ENCODE measurements around the gene BCAS1.

DNA sequence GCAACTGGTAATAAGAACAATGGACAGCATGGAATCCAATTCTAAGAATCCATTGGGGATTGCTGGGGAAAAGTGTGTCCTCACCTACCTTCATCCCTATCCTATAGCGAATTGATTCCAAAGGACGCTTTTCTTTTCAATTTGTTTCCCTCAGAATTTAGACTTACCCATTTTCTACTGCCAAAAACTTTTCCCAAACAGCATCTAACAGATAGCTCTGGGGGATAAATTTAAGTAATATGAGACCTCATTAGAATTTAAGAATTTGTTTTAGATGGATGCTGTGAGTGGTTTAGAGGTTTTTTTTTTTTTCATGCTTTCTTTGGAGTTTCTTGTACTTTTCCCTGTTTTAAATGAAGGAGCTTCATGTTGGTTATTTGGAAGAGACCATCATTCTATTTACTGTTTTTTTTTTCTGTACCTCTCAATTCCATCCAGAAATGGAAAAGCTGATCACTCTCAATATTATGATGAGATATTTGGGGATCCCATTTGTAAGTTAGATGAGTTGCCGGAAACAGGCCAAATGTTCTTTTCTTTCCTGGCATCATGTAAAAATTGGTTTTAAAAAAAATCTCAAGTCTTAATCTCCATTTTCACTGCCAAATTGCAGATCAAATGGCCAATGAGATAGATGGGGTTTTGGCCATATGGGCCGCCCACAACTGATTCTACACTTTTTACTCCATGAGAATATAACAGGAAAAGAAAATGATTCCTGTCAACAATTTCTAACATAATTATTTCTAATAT lies 105.7 kb downstream of the BCAS1 start:
- TF ChIP-seq, protein P1, sequence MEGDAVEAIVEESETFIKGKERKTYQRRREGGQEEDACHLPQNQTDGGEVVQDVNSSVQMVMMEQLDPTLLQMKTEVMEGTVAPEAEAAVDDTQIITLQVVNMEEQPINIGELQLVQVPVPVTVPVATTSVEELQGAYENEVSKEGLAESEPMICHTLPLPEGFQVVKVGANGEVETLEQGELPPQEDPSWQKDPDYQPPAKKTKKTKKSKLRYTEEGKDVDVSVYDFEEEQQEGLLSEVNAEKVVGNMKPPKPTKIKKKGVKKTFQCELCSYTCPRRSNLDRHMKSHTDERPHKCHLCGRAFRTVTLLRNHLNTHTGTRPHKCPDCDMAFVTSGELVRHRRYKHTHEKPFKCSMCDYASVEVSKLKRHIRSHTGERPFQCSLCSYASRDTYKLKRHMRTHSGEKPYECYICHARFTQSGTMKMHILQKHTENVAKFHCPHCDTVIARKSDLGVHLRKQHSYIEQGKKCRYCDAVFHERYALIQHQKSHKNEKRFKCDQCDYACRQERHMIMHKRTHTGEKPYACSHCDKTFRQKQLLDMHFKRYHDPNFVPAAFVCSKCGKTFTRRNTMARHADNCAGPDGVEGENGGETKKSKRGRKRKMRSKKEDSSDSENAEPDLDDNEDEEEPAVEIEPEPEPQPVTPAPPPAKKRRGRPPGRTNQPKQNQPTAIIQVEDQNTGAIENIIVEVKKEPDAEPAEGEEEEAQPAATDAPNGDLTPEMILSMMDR (IDR thresholded peaks at IDR 0.05): no peak
- no peak for TF ChIP-seq EZH2 (IDR thresholded peaks at IDR 0.05; ENCODE audit: borderline replicate concordance, insufficient read depth, low read depth, low read length, poor library complexity, severe bottlenecking)

All from B cell (primary cell).